Ascending aorta (tissue), 2 donors: ENCODE results near the gene ENTHD1. TPM values are rescaled to one million over a fixed set of nuclear protein-coding genes. Genes with fewer than 3 reads are reported as not detected.
"Not testable (repeated sequence)": the region's sequence is repeated elsewhere in the genome, so short reads cannot be mapped to it uniquely, and the experiment has no call there.

Source experiments
- DNase-seq, 2 donors: peaks; one replicate each; pipeline ENCODE4 v3.0.0-alpha.2; 2019; ENCODE audit warnings: low spot score in 2 of 2
- H3K27ac ChIP-seq, 2 donors: fragments of 200-600 bp; sonication (generic); one replicate each; pipeline ENCODE4 v1.5.1; 2016 to 2017; ENCODE audit warnings: mild to moderate bottlenecking in 1 of 2
- H3K27me3 ChIP-seq: fragments of 200-600 bp; sonication (generic); one replicate; pipeline ENCODE4 v1.5.1; 2017
- H3K36me3 ChIP-seq, 2 donors: fragments of 200-600 bp; sonication (generic); one replicate each; pipeline ENCODE4 v1.5.1; 2016
- H3K4me1 ChIP-seq, 2 donors: fragments of 200-600 bp; sonication (generic); one replicate each; pipeline ENCODE4 v1.5.1; 2016 to 2017; ENCODE audit warnings: mild to moderate bottlenecking in 1 of 2
- H3K4me3 ChIP-seq, 2 donors: fragments of 200-600 bp; sonication (generic); one replicate each; pipeline ENCODE4 v1.5.1; 2016 to 2017; ENCODE audit warnings: mild to moderate bottlenecking in 1 of 2
- H3K9me3 ChIP-seq, 2 donors: fragments of 200-600 bp; sonication (generic); one replicate each; pipeline ENCODE4 v1.5.1; 2016
- intact Hi-C: fragments of 100-400 bp; cut with DNase I; formaldehyde crosslinking; loops from one replicate; pipeline ENCODE4 v1.15.1; 2023
- total RNA-seq: library from RNA; depleted of rRNA; stranded (reverse); fragments of >200 nt; gene quantifications from one replicate; pipeline ENCODE4 v1.1.0, GENCODE V29; 2016
- TF ChIP-seq, protein P1 (sequence below), 3 experiments: fragments of 200-600 bp in 2 of 3; fragments of 450-650 bp in 1 of 3; sonication (generic) in 2 of 3; IDR thresholded peaks; one replicate each; pipeline ENCODE4 v1.5.1; 2016 to 2019; ENCODE audit warnings: antibody characterized with exemption in 3 of 3, mild to moderate bottlenecking in 1 of 3, moderate library complexity in 1 of 3

The ENTHD1 gene
- total RNA-seq, 1 donor from 2014 or later = 0.21 TPM

DNA sequence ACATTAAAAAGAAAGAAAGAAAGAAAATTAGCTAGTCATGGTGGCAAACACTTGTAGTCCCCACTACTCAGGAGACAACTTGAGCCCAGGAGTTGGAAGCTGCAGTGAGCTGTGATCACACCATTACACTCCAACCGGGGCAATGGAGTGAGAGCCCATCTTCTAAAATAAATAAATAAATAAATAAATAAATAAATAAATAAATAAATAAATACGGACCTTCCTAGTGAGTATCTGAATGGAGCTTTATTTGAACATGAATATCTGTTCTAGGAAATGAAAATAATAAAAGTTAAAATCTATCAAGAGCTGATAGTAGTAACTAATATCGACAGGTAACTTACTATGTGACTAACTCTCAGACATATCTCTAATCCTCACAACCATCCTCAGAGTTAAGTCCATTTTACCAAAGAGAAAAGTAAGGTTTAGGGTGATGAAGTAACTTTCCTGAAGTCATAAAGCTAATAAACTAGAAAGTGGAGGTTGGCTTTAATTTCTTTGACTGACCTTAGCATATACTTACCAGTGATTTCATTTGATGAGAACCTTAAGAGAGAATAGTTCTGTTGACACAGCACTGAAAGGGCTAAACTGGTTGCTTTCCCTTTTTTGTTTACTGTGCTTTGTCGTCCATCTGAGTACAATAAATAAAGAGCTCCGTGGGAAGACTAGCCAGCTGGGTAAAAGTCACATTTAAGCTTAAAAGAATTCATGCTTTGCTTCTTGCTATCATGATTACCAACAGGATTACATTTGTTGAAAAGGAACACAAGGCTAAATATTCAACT lies 22.4 kb downstream of the ENTHD1 start:
- Histone ChIP-seq H3K4me3 (no peak overlapping the region), H3K4me1 (no peaks in the 10 kb centered on the region), H3K27me3 (no peaks in the 10 kb centered on the region), H3K36me3 (no peaks in the 10 kb centered on the region), H3K9me3 (no peaks in the 10 kb centered on the region), H3K27ac (no peak overlapping the region)
- no peak for DNase-seq
- intact Hi-C loops = no loop called here
- TF ChIP-seq, protein P1, sequence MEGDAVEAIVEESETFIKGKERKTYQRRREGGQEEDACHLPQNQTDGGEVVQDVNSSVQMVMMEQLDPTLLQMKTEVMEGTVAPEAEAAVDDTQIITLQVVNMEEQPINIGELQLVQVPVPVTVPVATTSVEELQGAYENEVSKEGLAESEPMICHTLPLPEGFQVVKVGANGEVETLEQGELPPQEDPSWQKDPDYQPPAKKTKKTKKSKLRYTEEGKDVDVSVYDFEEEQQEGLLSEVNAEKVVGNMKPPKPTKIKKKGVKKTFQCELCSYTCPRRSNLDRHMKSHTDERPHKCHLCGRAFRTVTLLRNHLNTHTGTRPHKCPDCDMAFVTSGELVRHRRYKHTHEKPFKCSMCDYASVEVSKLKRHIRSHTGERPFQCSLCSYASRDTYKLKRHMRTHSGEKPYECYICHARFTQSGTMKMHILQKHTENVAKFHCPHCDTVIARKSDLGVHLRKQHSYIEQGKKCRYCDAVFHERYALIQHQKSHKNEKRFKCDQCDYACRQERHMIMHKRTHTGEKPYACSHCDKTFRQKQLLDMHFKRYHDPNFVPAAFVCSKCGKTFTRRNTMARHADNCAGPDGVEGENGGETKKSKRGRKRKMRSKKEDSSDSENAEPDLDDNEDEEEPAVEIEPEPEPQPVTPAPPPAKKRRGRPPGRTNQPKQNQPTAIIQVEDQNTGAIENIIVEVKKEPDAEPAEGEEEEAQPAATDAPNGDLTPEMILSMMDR (IDR thresholded peaks at IDR 0.05) = no peak

DNA sequence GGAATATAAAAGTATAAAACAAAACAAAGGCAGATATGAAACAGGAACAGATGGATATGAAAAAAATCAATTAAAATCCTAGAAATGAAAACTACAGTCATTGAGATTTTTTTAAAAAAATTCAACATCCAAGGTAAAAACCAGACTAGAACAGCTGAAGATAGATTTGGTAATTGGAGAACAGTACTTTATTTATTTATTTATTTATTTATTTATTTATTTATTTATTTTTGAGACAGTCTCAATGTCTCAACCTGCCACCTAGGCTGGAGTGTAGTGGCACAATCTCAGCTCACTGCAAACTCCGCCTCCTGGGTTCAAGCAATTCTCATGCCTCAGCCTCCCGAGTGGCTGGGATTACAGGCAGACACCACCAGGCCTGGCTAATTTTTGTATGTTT lies 23.8 kb downstream of the ENTHD1 start:
- H3K4me1 ChIP-seq, H3K4me3 ChIP-seq, H3K9me3 ChIP-seq, H3K36me3 ChIP-seq, intact Hi-C loops, DNase-seq, H3K27me3 ChIP-seq, H3K27ac ChIP-seq: not testable (repeated sequence)

DNA sequence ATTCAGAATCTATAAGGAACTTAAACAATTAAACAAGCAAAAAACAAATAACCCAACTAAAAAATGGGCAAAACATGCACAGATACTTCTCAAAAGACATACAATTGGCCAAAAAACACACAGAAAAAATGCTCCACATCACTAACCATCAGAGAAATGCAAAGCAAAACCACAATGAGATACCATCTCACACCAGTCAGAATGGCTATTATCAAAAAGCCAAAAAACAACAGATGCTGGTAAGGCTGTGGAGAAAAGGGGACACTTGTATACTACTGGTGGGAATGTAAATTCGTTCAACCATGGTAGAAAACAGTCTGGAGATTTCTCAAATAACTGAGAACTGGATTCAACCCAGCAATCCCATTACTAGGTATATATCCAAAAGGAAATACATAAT lies 24.8 kb downstream of the ENTHD1 start:
- DNase-seq = no peak
- Histone ChIP-seq H3K27ac (no peak overlapping the region), H3K9me3 (no peaks in the 10 kb centered on the region), H3K4me1 (no peaks in the 10 kb centered on the region), H3K36me3 (no peaks in the 10 kb centered on the region), H3K27me3 (no peaks in the 10 kb centered on the region), H3K4me3 (no peak overlapping the region)
- intact Hi-C loops = no loop called here
- TF ChIP-seq, protein P1 (IDR thresholded peaks at IDR 0.05) = no peak

DNA sequence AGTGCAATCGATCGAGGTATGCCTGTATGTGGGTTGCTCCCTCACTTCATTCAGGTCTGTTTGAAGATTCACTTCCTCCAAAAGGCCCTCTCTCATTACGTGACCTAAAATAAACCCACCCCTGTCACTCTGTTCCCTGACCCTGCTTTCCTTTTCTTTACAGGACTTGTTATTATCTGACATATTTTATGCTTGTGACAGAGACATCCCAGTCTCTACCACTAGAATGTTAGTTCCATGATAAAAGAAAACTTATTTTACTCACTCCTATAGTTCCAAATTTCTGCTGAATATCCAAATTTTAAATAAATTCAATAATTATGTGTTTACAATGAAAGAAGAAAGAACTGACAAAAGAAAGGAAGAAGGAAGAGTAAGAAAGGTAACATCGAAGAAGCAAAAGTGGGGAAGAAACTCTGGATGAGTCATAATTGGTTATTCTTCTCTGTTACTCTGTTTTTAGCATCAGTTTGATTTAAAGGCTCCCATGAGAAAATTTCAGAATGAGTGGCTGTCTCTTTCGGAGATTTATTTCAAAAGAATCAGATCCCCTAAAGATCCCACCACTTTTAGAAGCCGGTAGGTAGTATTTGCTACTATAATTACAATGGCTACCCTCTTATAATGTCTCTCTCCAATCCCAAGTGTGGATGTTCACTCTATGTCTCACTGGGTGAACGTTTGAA lies 33.5 kb downstream of the ENTHD1 start:
- no peaks in the 10 kb centered on the region for H3K27me3 ChIP-seq
- DNase-seq = no peak
- H3K27ac ChIP-seq = no peak overlapping the region
- no peaks in the 10 kb centered on the region for H3K36me3 ChIP-seq
- TF ChIP-seq, protein P1 (IDR thresholded peaks at IDR 0.05) = no peak
- H3K4me1 ChIP-seq = no peaks in the 10 kb centered on the region
- H3K9me3 ChIP-seq = no peaks in the 10 kb centered on the region
- H3K4me3 ChIP-seq = no peak overlapping the region
- intact Hi-C loops = no loop called here

DNA sequence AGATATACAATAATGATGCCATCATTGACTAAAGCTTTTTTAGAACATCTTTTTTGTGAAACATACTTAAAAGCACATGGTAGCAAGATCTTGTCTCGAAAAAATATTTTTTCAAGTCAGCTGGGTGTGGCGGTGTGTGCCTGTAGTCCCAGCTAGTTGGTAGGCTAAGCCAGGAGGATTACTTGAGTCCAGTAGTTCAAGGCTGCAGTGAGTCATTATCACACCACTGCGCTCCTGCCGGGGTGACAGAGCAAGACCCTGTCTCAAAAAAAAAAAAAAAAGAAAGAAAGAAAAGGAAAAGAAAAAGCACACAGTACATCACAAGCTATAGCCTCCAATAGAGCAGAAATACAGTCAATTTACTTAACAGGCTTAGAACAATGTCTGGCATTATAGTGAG lies 37.0 kb downstream of the ENTHD1 start:
- no peak for DNase-seq
- no peak overlapping the region for H3K27ac ChIP-seq
- H3K4me3 ChIP-seq = no peak overlapping the region
- no peaks in the 10 kb centered on the region for H3K9me3 ChIP-seq
- intact Hi-C loops = no loop called here
- TF ChIP-seq, protein P1 (IDR thresholded peaks at IDR 0.05) = no peak
- no peaks in the 10 kb centered on the region for H3K4me1 ChIP-seq
- H3K27me3 ChIP-seq = no peaks in the 10 kb centered on the region
- H3K36me3 ChIP-seq = no peaks in the 10 kb centered on the region

DNA sequence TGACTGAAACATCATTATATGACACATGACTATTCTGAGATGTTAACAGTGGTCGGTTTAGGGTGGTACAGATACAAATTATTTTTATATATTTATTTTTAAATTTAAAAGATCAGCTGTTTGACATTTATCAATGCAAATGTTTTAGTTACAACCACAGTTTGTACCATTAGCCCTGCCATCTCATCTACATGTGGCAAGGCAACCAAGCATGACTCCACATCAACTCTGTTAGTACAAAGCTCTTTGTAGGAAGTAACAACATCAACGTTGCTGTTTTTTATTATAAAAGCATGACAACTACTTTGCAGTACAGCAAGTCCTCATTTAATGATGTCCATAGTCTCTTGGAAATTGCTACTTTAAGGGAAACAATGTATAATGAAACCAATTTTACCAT lies 40.8 kb downstream of the ENTHD1 start:
- no peak overlapping the region for H3K4me3 ChIP-seq
- intact Hi-C loops = no loop called here
- DNase-seq = no peak
- H3K27ac ChIP-seq = no peak overlapping the region
- H3K27me3 ChIP-seq = no peaks in the 10 kb centered on the region
- no peaks in the 10 kb centered on the region for H3K9me3 ChIP-seq
- no peaks in the 10 kb centered on the region for H3K4me1 ChIP-seq
- H3K36me3 ChIP-seq = no peaks in the 10 kb centered on the region
- TF ChIP-seq, protein P1 (IDR thresholded peaks at IDR 0.05) = no peak
